Measurements from ENCODE around the gene SUSD2. TPM values are rescaled to one million over a fixed set of nuclear protein-coding genes. Genes with fewer than 3 reads are reported as not detected.

Gene SUSD2
- total RNA-seq, 2 donors from 2014 or later = 2.4 to 2.7 TPM

DNA sequence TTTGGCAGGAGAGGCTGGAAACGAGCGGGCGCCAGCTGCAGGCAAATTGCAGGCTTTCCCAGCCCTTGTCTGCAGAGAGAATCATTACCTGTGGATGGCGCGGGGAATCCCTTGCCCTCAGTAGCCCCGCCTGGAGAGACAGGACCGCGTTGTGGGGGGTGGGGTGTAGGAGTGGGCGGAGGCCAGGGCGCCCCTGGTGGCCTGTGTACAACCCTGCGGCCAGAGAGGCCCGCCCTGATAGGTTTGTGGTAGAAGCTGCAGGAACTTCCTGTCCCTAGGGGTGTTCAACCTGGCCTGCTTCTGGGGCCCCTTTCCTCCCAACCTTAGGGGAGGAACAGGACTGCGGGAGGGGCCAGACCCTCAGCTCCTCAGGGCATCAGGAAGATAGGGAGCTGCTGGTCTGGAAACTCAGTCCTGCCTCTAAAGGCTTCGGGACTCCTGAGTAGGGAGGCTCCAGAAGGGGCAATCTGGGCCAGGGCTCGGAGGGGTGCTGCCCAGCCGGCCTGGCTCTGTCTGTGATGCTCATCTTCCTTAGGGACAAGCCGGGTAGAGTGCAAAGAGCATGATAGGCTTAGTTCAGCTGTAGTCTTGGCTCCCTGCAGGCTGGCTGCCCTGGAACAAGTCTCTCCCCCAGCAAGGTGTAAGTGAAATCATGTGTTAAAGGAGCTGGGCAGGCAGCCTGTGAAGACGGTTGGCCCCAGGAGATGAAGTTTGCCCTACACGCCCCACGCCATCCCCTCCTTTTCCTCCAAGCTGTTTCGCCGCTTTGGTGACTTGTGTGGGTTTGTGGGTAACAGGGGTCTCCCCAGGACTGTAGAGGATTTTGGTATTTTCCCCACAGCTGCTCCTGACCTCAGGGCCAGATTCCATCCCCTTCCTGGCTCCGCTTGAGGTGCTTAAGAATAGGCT is 24.1 kb upstream of the SUSD2 start:
- Mint-ChIP-seq H3K36me3 (no peaks in the 10 kb centered on the region), H3K9me3 (no peaks in the 10 kb centered on the region), H3K27ac (peak overlapping the region; percentile 71), H3K27me3 (no peaks in the 10 kb centered on the region), H3K4me1 (ENCODE audit: low read depth in 2 of 2) (peaks cover 47 to 59% of the 10 kb centered on the region in 2 donors), H3K4me3 (peak overlapping the region; percentile 89)
- peak; percentile 85 to 88 for ATAC-seq
- peak; percentile 89 for DNase-seq (ENCODE audit: low spot score)

DNA sequence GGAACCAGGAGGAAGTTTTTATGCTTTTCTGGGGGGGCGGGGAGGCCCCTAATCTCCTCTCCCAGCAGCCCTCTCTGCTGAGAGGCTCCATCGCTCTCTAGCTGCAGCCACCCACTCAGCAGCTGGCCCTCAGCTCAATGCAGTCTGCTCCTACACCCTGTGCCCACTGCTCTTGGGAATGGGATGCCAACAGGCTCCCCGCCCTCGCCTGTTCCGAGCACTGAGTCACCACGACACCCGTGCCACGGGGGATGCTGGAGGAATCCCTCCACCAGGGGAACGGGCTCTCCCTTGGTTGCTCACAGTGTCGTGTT is 23.5 kb upstream of the SUSD2 start:
- peak overlapping the region; percentile 89 for H3K4me3 Mint-ChIP-seq
- ATAC-seq (no peak), DNase-seq (ENCODE audit: low spot score) (no peak)
- peaks cover 42 to 61% of the 10 kb centered on the region in 2 donors for H3K4me1 Mint-ChIP-seq (ENCODE audit: low read depth in 2 of 2)
- no peaks in the 10 kb centered on the region for H3K27me3 Mint-ChIP-seq
- no peaks in the 10 kb centered on the region for H3K36me3 Mint-ChIP-seq
- H3K9me3 Mint-ChIP-seq = no peaks in the 10 kb centered on the region
- H3K27ac Mint-ChIP-seq = peak overlapping the region; percentile 71

DNA sequence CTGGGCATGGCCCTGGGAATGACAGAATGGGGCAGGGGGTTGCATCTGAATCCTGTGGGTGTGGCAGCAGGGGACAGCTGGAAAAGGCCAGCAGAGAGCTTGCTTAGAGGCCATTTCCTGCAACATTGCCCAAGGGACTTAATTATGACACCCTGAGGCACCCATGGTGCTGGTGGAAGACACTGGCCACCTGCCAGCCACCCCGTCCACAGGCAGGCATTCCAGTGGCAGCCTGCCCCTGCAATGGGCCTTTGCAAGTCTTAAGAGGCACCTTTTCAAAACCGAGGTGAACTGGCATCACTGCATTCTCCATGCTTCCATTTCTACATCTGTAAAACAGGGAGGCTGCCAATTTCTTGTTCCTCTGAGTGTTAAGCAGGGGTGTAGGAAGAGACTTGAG is 21.6 kb upstream of the SUSD2 start:
- peaks cover 23 to 45% of the 10 kb centered on the region in 2 donors for H3K4me1 Mint-ChIP-seq (ENCODE audit: low read depth in 2 of 2)
- H3K27me3 Mint-ChIP-seq = no peaks in the 10 kb centered on the region
- H3K4me3 Mint-ChIP-seq = no peak overlapping the region
- peak overlapping the region in 1 of 2 donors; percentile 54 for H3K27ac Mint-ChIP-seq
- DNase-seq (ENCODE audit: low spot score) (no peak), ATAC-seq (no peak)
- no peaks in the 10 kb centered on the region for H3K9me3 Mint-ChIP-seq
- H3K36me3 Mint-ChIP-seq = no peaks in the 10 kb centered on the region

- Mint-ChIP-seq H3K4me1 (ENCODE audit: low read depth in 2 of 2) (peaks cover 17 to 40% of the 10 kb centered on the region in 2 donors), H3K27ac (peak overlapping the region in 1 of 2 donors; percentile 47), H3K27me3 (no peaks in the 10 kb centered on the region), H3K4me3 (no peak overlapping the region), H3K36me3 (no peaks in the 10 kb centered on the region), H3K9me3 (no peaks in the 10 kb centered on the region)
- DNase-seq (ENCODE audit: low spot score) = no peak
- ATAC-seq = no peak
These were observed 20.7 kb upstream of the SUSD2 start for GRCh38 chr22:24160546-24160945.

DNA sequence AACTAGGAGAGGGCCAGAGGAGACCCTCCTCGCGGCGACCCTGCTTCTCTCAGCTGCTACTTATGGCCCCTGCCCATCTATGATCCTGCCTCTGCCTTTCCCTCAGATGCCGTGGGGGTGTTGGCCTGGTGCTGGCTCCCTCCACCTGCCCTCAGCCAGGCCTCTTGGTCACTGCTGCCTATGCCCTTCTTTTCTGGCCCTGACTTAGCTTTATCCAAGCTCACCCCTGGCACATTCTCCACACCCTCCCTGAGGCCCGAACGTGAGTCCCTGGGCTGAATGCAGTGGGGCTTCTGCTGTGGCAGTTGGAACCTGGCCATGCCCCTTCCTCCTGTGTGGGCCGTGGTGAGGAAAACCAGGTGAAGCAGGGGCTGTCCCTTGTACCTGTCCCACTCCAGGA is 19.8 kb upstream of the SUSD2 start:
- H3K4me1 Mint-ChIP-seq (ENCODE audit: low read depth in 2 of 2) = peaks cover 14 to 36% of the 10 kb centered on the region in 2 donors
- peak overlapping the region in 1 of 2 donors; percentile 79 for H3K27ac Mint-ChIP-seq
- ATAC-seq = no peak

DNA sequence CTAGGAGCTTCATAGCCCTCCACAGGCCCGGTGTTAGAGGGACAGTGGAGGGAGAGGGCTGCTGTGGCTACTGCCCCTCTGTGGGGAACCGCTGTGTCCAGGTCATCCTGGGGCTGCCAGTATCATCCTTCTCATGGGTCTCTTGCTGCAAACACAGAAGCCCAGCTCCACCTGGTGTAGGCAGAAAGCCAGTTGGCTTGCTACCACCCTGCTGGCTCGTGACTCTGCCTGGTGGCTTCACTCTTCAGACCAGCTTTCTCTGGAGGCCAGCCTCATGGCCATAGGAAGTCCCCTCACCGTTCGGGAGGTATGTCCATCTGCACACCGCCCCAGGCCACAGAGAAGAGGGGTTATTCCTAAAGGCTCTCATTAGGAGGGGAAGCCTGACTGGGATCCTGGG is 19.4 kb upstream of the SUSD2 start:
- ATAC-seq = no peak
- no peaks in the 10 kb centered on the region for H3K9me3 Mint-ChIP-seq

More for the DNA sequence above, 19.8 kb upstream of the SUSD2 start:
- no peak overlapping the region for H3K4me3 Mint-ChIP-seq
- H3K27me3 Mint-ChIP-seq = no peaks in the 10 kb centered on the region
- no peaks in the 10 kb centered on the region for H3K36me3 Mint-ChIP-seq
- H3K9me3 Mint-ChIP-seq = no peaks in the 10 kb centered on the region
- no peak for DNase-seq (ENCODE audit: low spot score)

DNA sequence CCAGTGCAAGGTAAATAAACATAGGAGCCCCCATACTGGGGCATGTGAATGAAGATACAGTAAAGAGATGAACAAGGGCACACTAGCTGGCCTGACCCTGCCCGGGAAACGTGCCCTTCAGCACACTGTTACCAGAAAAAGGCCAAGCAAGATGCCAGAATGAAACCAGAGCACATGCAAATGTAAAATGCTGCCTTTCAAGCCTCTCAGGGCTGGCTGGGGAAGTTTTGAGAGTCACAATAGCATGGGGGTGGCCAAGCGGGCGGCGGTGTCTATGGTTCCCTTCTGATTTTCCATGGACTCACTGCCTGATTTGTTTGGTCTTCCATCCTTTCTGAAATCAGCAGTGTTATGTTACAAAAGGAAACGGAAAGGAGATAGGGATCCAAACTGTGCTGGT is 18.9 kb upstream of the SUSD2 start:
- H3K4me1 Mint-ChIP-seq (ENCODE audit: low read depth in 2 of 2) = peaks cover 5 to 28% of the 10 kb centered on the region in 2 donors
- ATAC-seq (no peak), DNase-seq (ENCODE audit: low spot score) (no peak)
- peaks cover under 1% of the 10 kb centered on the region for H3K36me3 Mint-ChIP-seq
- no peak overlapping the region for H3K4me3 Mint-ChIP-seq
- no peaks in the 10 kb centered on the region for H3K9me3 Mint-ChIP-seq
- H3K27ac Mint-ChIP-seq = peak overlapping the region in 1 of 2 donors; percentile 79
- no peaks in the 10 kb centered on the region for H3K27me3 Mint-ChIP-seq

More for the DNA sequence above, 19.4 kb upstream of the SUSD2 start:
- Mint-ChIP-seq H3K4me3 (no peak overlapping the region), H3K27ac (peak overlapping the region in 1 of 2 donors; percentile 79), H3K36me3 (no peaks in the 10 kb centered on the region), H3K27me3 (no peaks in the 10 kb centered on the region), H3K4me1 (ENCODE audit: low read depth in 2 of 2) (peaks cover 10 to 32% of the 10 kb centered on the region in 2 donors)
- no peak for DNase-seq (ENCODE audit: low spot score)

GRCh38 chr22:24164243-24164642 is 17.0 kb upstream of the SUSD2 start:
- H3K9me3 Mint-ChIP-seq = no peaks in the 10 kb centered on the region
- no peak for ATAC-seq
- peaks cover 0 to 24% of the 10 kb centered on the region in 2 donors for H3K4me1 Mint-ChIP-seq (ENCODE audit: low read depth in 2 of 2)
- H3K27ac Mint-ChIP-seq = no peak overlapping the region
- no peak for DNase-seq (ENCODE audit: low spot score)
- H3K27me3 Mint-ChIP-seq = no peaks in the 10 kb centered on the region
- H3K4me3 Mint-ChIP-seq = no peak overlapping the region
- peaks cover 5% of the 10 kb centered on the region for H3K36me3 Mint-ChIP-seq

DNA sequence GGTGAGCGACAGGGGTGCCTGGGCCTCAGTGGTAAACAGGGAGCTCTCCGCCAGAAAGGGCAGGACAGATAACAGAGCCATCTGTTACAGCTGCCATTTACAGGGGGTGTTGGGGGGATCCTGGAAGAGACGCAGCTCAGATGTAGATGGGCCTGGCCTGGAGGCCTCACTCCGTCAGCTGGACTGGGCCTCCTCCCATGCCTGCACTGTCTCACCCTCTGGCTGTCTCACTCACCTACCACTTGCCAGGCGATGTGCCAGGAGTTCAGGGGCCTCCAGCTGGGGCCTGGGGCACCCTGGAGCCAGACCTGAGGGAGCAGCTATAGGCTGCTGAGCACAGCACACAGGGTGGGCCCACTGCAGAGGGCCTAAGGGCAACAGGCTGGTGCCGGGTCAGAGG is 16.3 kb upstream of the SUSD2 start:
- ATAC-seq (no peak), DNase-seq (ENCODE audit: low spot score) (no peak)
- peaks cover 0 to 23% of the 10 kb centered on the region in 2 donors for H3K4me1 Mint-ChIP-seq (ENCODE audit: low read depth in 2 of 2)
- peaks cover 5% of the 10 kb centered on the region for H3K36me3 Mint-ChIP-seq
- H3K27ac Mint-ChIP-seq = no peak overlapping the region
- no peaks in the 10 kb centered on the region for H3K9me3 Mint-ChIP-seq
- H3K4me3 Mint-ChIP-seq = no peak overlapping the region
- H3K27me3 Mint-ChIP-seq = no peaks in the 10 kb centered on the region

GRCh38 chr22:24165673-24166072 is 15.6 kb upstream of the SUSD2 start:
- Mint-ChIP-seq H3K27ac (no peak overlapping the region), H3K27me3 (no peaks in the 10 kb centered on the region), H3K4me3 (no peak overlapping the region), H3K9me3 (no peaks in the 10 kb centered on the region), H3K4me1 (ENCODE audit: low read depth in 2 of 2) (peaks cover 0 to 18% of the 10 kb centered on the region in 2 donors), H3K36me3 (peaks cover 5% of the 10 kb centered on the region)
- no peak for ATAC-seq
- DNase-seq (ENCODE audit: low spot score) = no peak

GRCh38 chr22:24166811-24167210 is 14.5 kb upstream of the SUSD2 start:
- DNase-seq (ENCODE audit: low spot score) (no peak), ATAC-seq (no peak)
- Mint-ChIP-seq H3K36me3 (peaks cover 5% of the 10 kb centered on the region), H3K9me3 (no peaks in the 10 kb centered on the region), H3K4me3 (no peak overlapping the region), H3K27ac (no peak overlapping the region), H3K4me1 (ENCODE audit: low read depth in 2 of 2) (peaks cover 0 to 16% of the 10 kb centered on the region in 2 donors), H3K27me3 (no peaks in the 10 kb centered on the region)

- peaks cover 0 to 10% of the 10 kb centered on the region in 2 donors for H3K4me1 Mint-ChIP-seq (ENCODE audit: low read depth in 2 of 2)
- no peaks in the 10 kb centered on the region for H3K9me3 Mint-ChIP-seq
- H3K4me3 Mint-ChIP-seq = no peak overlapping the region
- ATAC-seq (no peak), DNase-seq (ENCODE audit: low spot score) (no peak)
- peak overlapping the region in 1 of 2 donors; percentile 48 for H3K27ac Mint-ChIP-seq
- no peaks in the 10 kb centered on the region for H3K27me3 Mint-ChIP-seq
- H3K36me3 Mint-ChIP-seq = peaks cover 5% of the 10 kb centered on the region
These were observed 11.7 kb upstream of the SUSD2 start for GRCh38 chr22:24169439-24170058.

GRCh38 chr22:24170188-24170587 is 11.1 kb upstream of the SUSD2 start:
- DNase-seq (ENCODE audit: low spot score) = no peak
- ATAC-seq = no peak
- Mint-ChIP-seq H3K27me3 (no peaks in the 10 kb centered on the region), H3K27ac (no peak overlapping the region), H3K36me3 (peaks cover 5% of the 10 kb centered on the region), H3K4me1 (ENCODE audit: low read depth in 2 of 2) (peaks cover 0 to 10% of the 10 kb centered on the region in 2 donors), H3K9me3 (no peaks in the 10 kb centered on the region), H3K4me3 (no peak overlapping the region)

GRCh38 chr22:24170632-24171031 is 10.7 kb upstream of the SUSD2 start:
- Mint-ChIP-seq H3K9me3 (no peaks in the 10 kb centered on the region), H3K4me3 (no peak overlapping the region), H3K27ac (no peak overlapping the region), H3K4me1 (ENCODE audit: low read depth in 2 of 2) (peaks cover 0 to 10% of the 10 kb centered on the region in 2 donors), H3K27me3 (no peaks in the 10 kb centered on the region), H3K36me3 (peaks cover 5% of the 10 kb centered on the region)
- DNase-seq (ENCODE audit: low spot score) = no peak
- no peak for ATAC-seq

Measured in natural killer cell treated with Interleukin-12 subunit alpha and Interleukin-12 subunit beta and Interleukin-15 and Interleukin-18, amount 100 ng/mL, for 72 hours (primary cell).